Epidermal melanocyte (primary cell): ENCODE results near the gene CHORDC1.
"Not testable (repeated sequence)": the region's sequence is repeated elsewhere in the genome, so short reads cannot be mapped to it uniquely, and the experiment has no call there.

Source experiments
- DNase-seq: peaks from one replicate; pipeline ENCODE4 v3.0.0; 2011; ENCODE audit warnings: low spot score; ENCODE audit not compliant: insufficient read length

The CHORDC1 gene

GRCh38 chr11:90216611-90217010 lies 6.2 kb downstream of the CHORDC1 start:
- no peak for DNase-seq

- no peak for DNase-seq
These were observed 9.5 kb downstream of the CHORDC1 start for GRCh38 chr11:90213322-90213721.

GRCh38 chr11:90208857-90209256 lies 14.0 kb downstream of the CHORDC1 start:
- no peak for DNase-seq

- DNase-seq, result not testable (repeated sequence)
These were observed 14.9 kb downstream of the CHORDC1 start for GRCh38 chr11:90207992-90208391.

GRCh38 chr11:90204832-90205646 lies 17.8 kb downstream of the CHORDC1 start:
- DNase-seq, result peak; percentile 36

- no peak for DNase-seq
These were observed 18.4 kb downstream of the CHORDC1 start for GRCh38 chr11:90204407-90204806.

GRCh38 chr11:90202342-90202741 lies 20.5 kb downstream of the CHORDC1 start:
- no peak for DNase-seq

- DNase-seq, result no peak
These were observed 25.5 kb downstream of the CHORDC1 start for GRCh38 chr11:90197377-90197776.

GRCh38 chr11:90192869-90193582 lies 29.8 kb downstream of the CHORDC1 start:
- no peak for DNase-seq

- no peak for DNase-seq
These were observed 33.8 kb downstream of the CHORDC1 start for GRCh38 chr11:90189011-90189410.

- DNase-seq, result no peak
These were observed 35.0 kb downstream of the CHORDC1 start for GRCh38 chr11:90187839-90188238.

GRCh38 chr11:90179923-90180322 lies 42.9 kb downstream of the CHORDC1 start:
- DNase-seq, result no peak

- DNase-seq, result no peak
These were observed 44.1 kb downstream of the CHORDC1 start for GRCh38 chr11:90178751-90179150.

GRCh38 chr11:90176069-90176468 lies 46.8 kb downstream of the CHORDC1 start:
- DNase-seq, result no peak

GRCh38 chr11:90171359-90171758 lies 51.5 kb downstream of the CHORDC1 start:
- DNase-seq, result no peak

- DNase-seq, result no peak
These were observed 54.3 kb downstream of the CHORDC1 start for GRCh38 chr11:90168571-90168970.

GRCh38 chr11:90167704-90168103 lies 55.1 kb downstream of the CHORDC1 start:
- not testable (repeated sequence) for DNase-seq

- DNase-seq, result not testable (repeated sequence)
These were observed 55.8 kb downstream of the CHORDC1 start for GRCh38 chr11:90166982-90167573.
